HEK293 (cell line): ENCODE data around the gene TMED1.

ENCODE experiments used
- CTCF ChIA-PET: fragments of 350-600 bp; formaldehyde crosslinking; extraction: SDS; loops from one replicate; lab custom pipeline; 2021; ENCODE audit warnings: antibody characterized with exemption; lab: Yijun Ruan, JAX
- POLR2A ChIA-PET: fragments of 300-600 bp; formaldehyde crosslinking; extraction: SDS; loops from one replicate; lab custom pipeline; 2020; ENCODE audit warnings: antibody characterized with exemption, inconsistent platforms; lab: Yijun Ruan, JAX
- H3K27ac ChIP-seq: fragments of 200-500 bp; sonication (Bioruptor generic); 2 replicates; pipeline ENCODE4 v1.5.1; 2014; ENCODE audit warnings: low read depth, low read length, control low read depth, inconsistent platforms; ENCODE audit errors: extremely low read depth
- H3K36me3 ChIP-seq, 2 experiments: fragments of 200-500 bp in 1 of 2; sonication (Bioruptor generic) in 1 of 2; 1 replicate in 1 of 2; 2 replicates in 1 of 2; pipeline ENCODE4 v1.5.1; 2014 to 2017; ENCODE audit warnings: inconsistent platforms in 2 of 2, low read length in 2 of 2; ENCODE audit not compliant: control insufficient read depth in 2 of 2, insufficient read depth in 1 of 2
- H3K4me1 ChIP-seq: fragments of 200-500 bp; sonication (Bioruptor generic); 2 replicates; pipeline ENCODE4 v1.5.1; 2014; ENCODE audit warnings: mild to moderate bottlenecking, low read length, inconsistent platforms; ENCODE audit not compliant: control insufficient read depth, insufficient read depth
- H3K4me3 ChIP-seq: 2 replicates; pipeline ENCODE4 v1.5.1; 2011; ENCODE audit warnings: low read depth, mild to moderate bottlenecking, control low read depth, low read length, moderate library complexity
- H3K9me3 ChIP-seq: fragments of 200-500 bp; sonication (Bioruptor generic); 2 replicates; pipeline ENCODE4 v1.5.1; 2014; ENCODE audit warnings: low read depth, low read length, inconsistent platforms; ENCODE audit not compliant: control insufficient read depth, insufficient read depth
- KLF8 ChIP-seq: fragments of 450-650 bp; formaldehyde crosslinking; IDR thresholded peaks from 2 replicates; pipeline ENCODE4 v1.5.1; 2016; ENCODE audit warnings: missing biosample characterization, missing genetic modification characterization
- PRDM4 ChIP-seq: fragments of 450-650 bp; formaldehyde crosslinking; IDR thresholded peaks from 2 replicates; pipeline ENCODE4 v1.5.1; 2017; ENCODE audit warnings: missing biosample characterization, missing genetic modification characterization
- YY2 ChIP-seq: fragments of 450-650 bp; formaldehyde crosslinking; IDR thresholded peaks from 2 replicates; pipeline ENCODE4 v1.5.1; 2016; ENCODE audit warnings: missing biosample characterization, missing genetic modification characterization
- ZIC2 ChIP-seq: fragments of 450-650 bp; formaldehyde crosslinking; IDR thresholded peaks from 2 replicates; pipeline ENCODE4 v1.5.1; 2016; ENCODE audit warnings: missing biosample characterization, missing genetic modification characterization
- ZNF248 ChIP-seq: fragments of 450-650 bp; formaldehyde crosslinking; IDR thresholded peaks from 2 replicates; pipeline ENCODE4 v1.5.1; 2017; ENCODE audit warnings: missing biosample characterization, missing genetic modification characterization
- ZNF274 ChIP-seq, 2 experiments: fragments of 200-500 bp in 1 of 2; fragments of 450-650 bp in 1 of 2; sonication (Bioruptor generic) in 1 of 2; formaldehyde crosslinking in 1 of 2; IDR thresholded peaks; 2 replicates each; pipeline versions ENCODE4 v1.5.1 to v1.6.1; 2014 to 2016; ENCODE audit warnings: borderline replicate concordance in 1 of 2, inconsistent platforms in 1 of 2, low read length in 1 of 2, missing biosample characterization in 1 of 2, missing genetic modification characterization in 1 of 2
- ZNF37A ChIP-seq: fragments of 450-650 bp; IDR thresholded peaks from 2 replicates; pipeline ENCODE4 v1.5.1; 2018; ENCODE audit warnings: missing biosample characterization, missing genetic modification characterization
- ZNF426 ChIP-seq: fragments of 450-650 bp; formaldehyde crosslinking; IDR thresholded peaks from 2 replicates; pipeline ENCODE4 v1.5.1; 2017; ENCODE audit warnings: missing biosample characterization, missing genetic modification characterization, mild to moderate bottlenecking, inconsistent platforms, moderate library complexity
- ZNF521 ChIP-seq: fragments of 450-650 bp; formaldehyde crosslinking; IDR thresholded peaks from 2 replicates; pipeline ENCODE4 v1.5.1; 2017; ENCODE audit warnings: missing biosample characterization, mild to moderate bottlenecking, missing genetic modification characterization
- ZNF549 ChIP-seq: fragments of 450-650 bp; IDR thresholded peaks from 2 replicates; pipeline ENCODE4 v1.5.1; 2018; ENCODE audit warnings: missing biosample characterization, missing genetic modification characterization, mild to moderate bottlenecking, inconsistent platforms, moderate library complexity
- ZNF555 ChIP-seq: fragments of 450-650 bp; formaldehyde crosslinking; conservative IDR thresholded peaks from 2 replicates; pipeline ENCODE4 v1.5.1; 2017; ENCODE audit warnings: missing biosample characterization, mild to moderate bottlenecking, missing genetic modification characterization, inconsistent platforms
- ZNF600 ChIP-seq: fragments of 450-650 bp; formaldehyde crosslinking; IDR thresholded peaks from 2 replicates; pipeline ENCODE4 v1.5.1; 2016; ENCODE audit warnings: missing biosample characterization, missing genetic modification characterization
- ZNF664 ChIP-seq: fragments of 450-650 bp; formaldehyde crosslinking; IDR thresholded peaks from 2 replicates; pipeline ENCODE4 v1.5.1; 2016; ENCODE audit warnings: missing biosample characterization, missing genetic modification characterization
- ZNF747 ChIP-seq: fragments of 450-650 bp; formaldehyde crosslinking; IDR thresholded peaks from 2 replicates; pipeline ENCODE4 v1.5.1; 2016; ENCODE audit warnings: missing biosample characterization, missing genetic modification characterization
- ZSCAN30 ChIP-seq: fragments of 450-650 bp; IDR thresholded peaks from 2 replicates; pipeline ENCODE4 v1.5.1; 2018; ENCODE audit warnings: missing biosample characterization, mild to moderate bottlenecking, missing genetic modification characterization, moderate library complexity
- TF ChIP-seq, protein P1 (sequence below): fragments of 450-650 bp; formaldehyde crosslinking; IDR thresholded peaks from 2 replicates; pipeline ENCODE4 v1.5.1; 2016; ENCODE audit warnings: missing biosample characterization, missing genetic modification characterization
- TF ChIP-seq, protein P2 (sequence below): fragments of 450-650 bp; formaldehyde crosslinking; IDR thresholded peaks from 2 replicates; pipeline ENCODE4 v1.5.1; 2017; ENCODE audit warnings: missing biosample characterization, missing genetic modification characterization

TMED1 gene

DNA sequence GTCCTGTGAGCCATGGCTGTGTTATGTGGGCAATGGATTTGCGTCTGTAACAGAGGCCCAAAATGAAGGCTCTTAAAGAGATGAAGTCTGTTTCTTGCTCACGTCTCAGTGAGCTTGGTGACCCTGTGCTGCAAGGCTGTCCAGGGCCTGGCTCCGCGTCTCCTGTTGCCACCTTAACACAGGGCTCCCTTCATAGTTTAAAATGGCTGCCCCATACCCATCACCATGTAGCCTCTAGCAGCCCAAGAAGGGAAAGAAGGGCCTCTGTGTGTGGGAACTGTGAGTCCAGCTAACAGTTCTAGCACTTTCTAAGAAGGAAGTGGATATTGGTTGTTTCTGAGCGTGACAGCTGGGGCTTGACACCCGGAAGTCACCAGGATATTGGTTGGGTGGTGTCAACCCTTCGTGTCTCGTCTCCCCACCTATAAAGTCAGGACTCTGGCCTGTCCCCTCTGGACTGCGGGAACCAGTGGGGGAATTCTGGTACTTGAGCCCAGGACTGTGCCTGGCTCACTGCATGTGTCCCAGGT, 20.9 kb downstream of the TMED1 start (continued):
- TF ChIP-seq ZNF555: no peak
- no peak for TF ChIP-seq ZNF37A (tag by site-specific recombination)
- TF ChIP-seq ZNF521 (tag by site-specific recombination): no peak
- no peak for TF ChIP-seq ZSCAN30 (tag by site-specific recombination)
- no peak for TF ChIP-seq YY2 (tag by site-specific recombination)

- TF ChIP-seq ZIC2 (tag by site-specific recombination) (peak; percentile 17; the same call in 1 of the 2 replicates), ZNF664 (no peak), ZNF600 (peak; percentile 63), ZNF549 (no peak)
- TF ChIP-seq, protein P1, sequence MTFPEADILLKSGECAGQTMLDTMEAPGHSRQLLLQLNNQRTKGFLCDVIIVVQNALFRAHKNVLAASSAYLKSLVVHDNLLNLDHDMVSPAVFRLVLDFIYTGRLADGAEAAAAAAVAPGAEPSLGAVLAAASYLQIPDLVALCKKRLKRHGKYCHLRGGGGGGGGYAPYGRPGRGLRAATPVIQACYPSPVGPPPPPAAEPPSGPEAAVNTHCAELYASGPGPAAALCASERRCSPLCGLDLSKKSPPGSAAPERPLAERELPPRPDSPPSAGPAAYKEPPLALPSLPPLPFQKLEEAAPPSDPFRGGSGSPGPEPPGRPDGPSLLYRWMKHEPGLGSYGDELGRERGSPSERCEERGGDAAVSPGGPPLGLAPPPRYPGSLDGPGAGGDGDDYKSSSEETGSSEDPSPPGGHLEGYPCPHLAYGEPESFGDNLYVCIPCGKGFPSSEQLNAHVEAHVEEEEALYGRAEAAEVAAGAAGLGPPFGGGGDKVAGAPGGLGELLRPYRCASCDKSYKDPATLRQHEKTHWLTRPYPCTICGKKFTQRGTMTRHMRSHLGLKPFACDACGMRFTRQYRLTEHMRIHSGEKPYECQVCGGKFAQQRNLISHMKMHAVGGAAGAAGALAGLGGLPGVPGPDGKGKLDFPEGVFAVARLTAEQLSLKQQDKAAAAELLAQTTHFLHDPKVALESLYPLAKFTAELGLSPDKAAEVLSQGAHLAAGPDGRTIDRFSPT (tag by site-specific recombination): no peak
- TF ChIP-seq, all 188 proteins: peak for 2
- CTCF ChIA-PET: no interaction called here
- Histone ChIP-seq H3K27ac (no peak overlapping the region), H3K36me3 (peaks cover 3 to 75% of the 10 kb centered on the region in 2 experiments; a peak in 2 of 3 replicates), H3K4me1 (no peaks in the 10 kb centered on the region), H3K9me3 (no peaks in the 10 kb centered on the region), H3K4me3 (no peak overlapping the region)
- POLR2A ChIA-PET: no interaction called here
Measured at GRCh38 chr19:10812902-10813404, 23.1 kb downstream of the TMED1 start.

GRCh38 chr19:10812196-10812595, 23.8 kb downstream of the TMED1 start:
- Histone ChIP-seq H3K36me3 (peaks cover 6 to 75% of the 10 kb centered on the region in 2 experiments; a peak in 2 of 3 replicates), H3K27ac (no peak overlapping the region), H3K4me3 (no peak overlapping the region), H3K4me1 (no peaks in the 10 kb centered on the region)
- POLR2A ChIA-PET: no interaction called here
- TF ChIP-seq, protein P2, sequence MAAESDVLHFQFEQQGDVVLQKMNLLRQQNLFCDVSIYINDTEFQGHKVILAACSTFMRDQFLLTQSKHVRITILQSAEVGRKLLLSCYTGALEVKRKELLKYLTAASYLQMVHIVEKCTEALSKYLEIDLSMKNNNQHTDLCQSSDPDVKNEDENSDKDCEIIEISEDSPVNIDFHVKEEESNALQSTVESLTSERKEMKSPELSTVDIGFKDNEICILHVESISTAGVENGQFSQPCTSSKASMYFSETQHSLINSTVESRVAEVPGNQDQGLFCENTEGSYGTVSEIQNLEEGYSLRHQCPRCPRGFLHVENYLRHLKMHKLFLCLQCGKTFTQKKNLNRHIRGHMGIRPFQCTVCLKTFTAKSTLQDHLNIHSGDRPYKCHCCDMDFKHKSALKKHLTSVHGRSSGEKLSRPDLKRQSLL: no peak
- TF ChIP-seq ZNF274 (IDR thresholded peaks at IDR 0.05; ENCODE audit: low read length): no peak
- no peak for TF ChIP-seq ZNF274 (tag by site-specific recombination; IDR thresholded peaks at IDR 0.05; ENCODE audit: borderline replicate concordance)
- TF ChIP-seq PRDM4: no peak
- TF ChIP-seq ZNF248 (tag by site-specific recombination): no peak
- TF ChIP-seq ZNF426 (tag by site-specific recombination): no peak
- no peak for TF ChIP-seq KLF8 (tag by site-specific recombination)
- TF ChIP-seq ZNF747 (tag by site-specific recombination): no peak
- TF ChIP-seq, all 188 proteins: peak for 0
- no peaks in the 10 kb centered on the region for H3K9me3 ChIP-seq
- CTCF ChIA-PET: no interaction called here
